ENCODE data around the gene GAS7. TPM values are rescaled to one million over a fixed set of nuclear protein-coding genes. Genes with fewer than 3 reads are reported as not detected.
"Not testable (repeated sequence)": the region's sequence is repeated elsewhere in the genome, so short reads cannot be mapped to it uniquely, and the experiment has no call there.

Gene GAS7
- total RNA-seq, 1 donor from 2014 or later = 47.7 TPM

DNA sequence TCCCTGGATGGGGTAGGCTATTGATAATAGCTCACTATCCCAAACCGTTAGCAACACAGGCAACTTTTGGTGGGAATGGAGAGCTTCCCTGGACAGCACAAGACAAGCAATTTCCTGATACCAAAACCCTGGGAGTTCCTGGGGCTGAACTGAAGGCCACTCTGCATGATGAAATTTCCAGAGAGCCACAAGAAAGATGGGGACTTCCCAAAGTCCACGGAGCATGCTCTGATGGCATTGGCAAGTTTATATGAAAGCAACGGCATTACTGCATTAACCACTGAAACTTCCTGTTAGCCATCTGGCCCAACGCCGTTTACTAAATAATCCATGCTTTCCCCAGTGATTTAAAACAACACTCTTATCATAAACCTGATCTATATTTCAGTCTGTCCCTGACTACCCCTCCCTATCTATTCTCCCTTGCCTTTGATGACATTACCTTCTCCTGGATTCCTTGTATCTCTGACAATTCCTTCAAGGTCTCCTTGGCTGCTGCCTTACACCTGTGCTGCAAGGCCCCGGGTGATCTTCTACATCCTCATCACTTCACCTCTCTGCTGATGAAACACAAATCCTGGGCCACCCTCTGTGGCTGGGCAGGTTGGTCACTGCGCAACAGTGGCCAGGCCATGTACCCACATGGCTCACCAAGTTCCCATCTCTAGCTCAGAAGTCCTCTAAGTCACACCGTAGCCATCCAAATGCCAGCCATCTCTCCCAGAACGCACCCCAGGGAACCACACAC, 184.9 kb downstream of the GAS7 start:
- H3K36me3 Mint-ChIP-seq = no peaks in the 10 kb centered on the region
- H3K27ac Mint-ChIP-seq = no peak overlapping the region
- peaks cover 4% of the 10 kb centered on the region for H3K4me1 Mint-ChIP-seq
- H3K4me3 Mint-ChIP-seq = no peak overlapping the region
- H3K9me3 Mint-ChIP-seq = no peaks in the 10 kb centered on the region
- TF ChIP-seq, protein P1, sequence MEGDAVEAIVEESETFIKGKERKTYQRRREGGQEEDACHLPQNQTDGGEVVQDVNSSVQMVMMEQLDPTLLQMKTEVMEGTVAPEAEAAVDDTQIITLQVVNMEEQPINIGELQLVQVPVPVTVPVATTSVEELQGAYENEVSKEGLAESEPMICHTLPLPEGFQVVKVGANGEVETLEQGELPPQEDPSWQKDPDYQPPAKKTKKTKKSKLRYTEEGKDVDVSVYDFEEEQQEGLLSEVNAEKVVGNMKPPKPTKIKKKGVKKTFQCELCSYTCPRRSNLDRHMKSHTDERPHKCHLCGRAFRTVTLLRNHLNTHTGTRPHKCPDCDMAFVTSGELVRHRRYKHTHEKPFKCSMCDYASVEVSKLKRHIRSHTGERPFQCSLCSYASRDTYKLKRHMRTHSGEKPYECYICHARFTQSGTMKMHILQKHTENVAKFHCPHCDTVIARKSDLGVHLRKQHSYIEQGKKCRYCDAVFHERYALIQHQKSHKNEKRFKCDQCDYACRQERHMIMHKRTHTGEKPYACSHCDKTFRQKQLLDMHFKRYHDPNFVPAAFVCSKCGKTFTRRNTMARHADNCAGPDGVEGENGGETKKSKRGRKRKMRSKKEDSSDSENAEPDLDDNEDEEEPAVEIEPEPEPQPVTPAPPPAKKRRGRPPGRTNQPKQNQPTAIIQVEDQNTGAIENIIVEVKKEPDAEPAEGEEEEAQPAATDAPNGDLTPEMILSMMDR (IDR thresholded peaks at IDR 0.05; ENCODE audit: unreplicated experiment) = no peak
- H3K27me3 Mint-ChIP-seq (ENCODE audit: low read depth) = no peaks in the 10 kb centered on the region
- no peak for DNase-seq (ENCODE audit: low spot score in 2 of 2, unreplicated experiment in 2 of 2)

GRCh38 chr17:10010752-10011151, 187.7 kb downstream of the GAS7 start:
- Mint-ChIP-seq H3K9me3 (no peaks in the 10 kb centered on the region), H3K36me3 (no peaks in the 10 kb centered on the region), H3K4me3 (no peak overlapping the region), H3K27ac (no peak overlapping the region), H3K27me3 (ENCODE audit: low read depth) (no peaks in the 10 kb centered on the region), H3K4me1 (peaks cover 4% of the 10 kb centered on the region)
- TF ChIP-seq, protein P1 (IDR thresholded peaks at IDR 0.05; ENCODE audit: unreplicated experiment) = no peak
- DNase-seq (ENCODE audit: low spot score in 2 of 2, unreplicated experiment in 2 of 2) = no peak

DNA sequence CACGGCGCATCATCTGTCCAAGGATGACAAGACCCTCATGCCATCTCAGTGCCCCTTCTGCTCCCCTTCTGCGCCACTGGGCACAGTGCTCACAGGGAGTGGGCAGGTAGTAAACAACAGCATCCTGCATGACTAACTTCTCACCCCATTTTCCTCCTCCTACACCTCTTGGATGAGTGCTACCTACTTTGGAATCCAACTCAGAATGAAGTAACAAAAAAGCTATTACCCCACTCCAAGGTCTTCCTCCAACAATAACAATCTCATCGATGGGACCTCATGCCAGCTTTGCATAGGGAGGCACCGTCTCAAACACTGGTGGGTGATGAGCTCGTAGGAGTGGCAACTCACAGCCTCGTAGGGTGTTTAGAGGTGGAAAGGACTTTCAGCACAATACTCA, 194.7 kb downstream of the GAS7 start:
- no peaks in the 10 kb centered on the region for H3K4me1 Mint-ChIP-seq
- H3K4me3 Mint-ChIP-seq = no peak overlapping the region
- H3K27ac Mint-ChIP-seq = no peak overlapping the region
- TF ChIP-seq, protein P1 (IDR thresholded peaks at IDR 0.05; ENCODE audit: unreplicated experiment) = no peak
- no peaks in the 10 kb centered on the region for H3K36me3 Mint-ChIP-seq
- no peaks in the 10 kb centered on the region for H3K9me3 Mint-ChIP-seq
- no peak for DNase-seq (ENCODE audit: low spot score in 2 of 2, unreplicated experiment in 2 of 2)
- no peaks in the 10 kb centered on the region for H3K27me3 Mint-ChIP-seq (ENCODE audit: low read depth)

- not testable (repeated sequence) for H3K4me3 Mint-ChIP-seq; H3K27ac Mint-ChIP-seq; H3K36me3 Mint-ChIP-seq; H3K4me1 Mint-ChIP-seq; DNase-seq (ENCODE audit: low spot score in 2 of 2, unreplicated experiment in 2 of 2); H3K9me3 Mint-ChIP-seq; H3K27me3 Mint-ChIP-seq (ENCODE audit: low read depth)
Measured at GRCh38 chr17:10002567-10003360, 195.6 kb downstream of the GAS7 start.

GRCh38 chr17:10001306-10001873, 197.0 kb downstream of the GAS7 start:
- Mint-ChIP-seq H3K4me1 (no peaks in the 10 kb centered on the region), H3K4me3 (no peak overlapping the region), H3K9me3 (no peaks in the 10 kb centered on the region), H3K36me3 (no peaks in the 10 kb centered on the region), H3K27me3 (ENCODE audit: low read depth) (no peaks in the 10 kb centered on the region), H3K27ac (no peak overlapping the region)
- TF ChIP-seq, protein P1 (IDR thresholded peaks at IDR 0.05; ENCODE audit: unreplicated experiment) = no peak
- no peak for DNase-seq (ENCODE audit: low spot score in 2 of 2, unreplicated experiment in 2 of 2)
